H9 (cell line): ENCODE results near the gene DMTF1. TPM values are rescaled to one million over a fixed set of nuclear protein-coding genes. Genes with fewer than 3 reads are reported as not detected.

Experiments used
- DNase-seq: peaks from one replicate; pipeline ENCODE4 v3.0.0-alpha.2; 2017
- H2AFZ ChIP-seq: one replicate; pipeline ENCODE4 v1.6.1; 2013; ENCODE audit warnings: mild to moderate bottlenecking, low read length, control low read depth, moderate library complexity
- H2AK5ac ChIP-seq: 2 replicates; pipeline ENCODE4 v1.6.1; 2013; ENCODE audit warnings: low read length, control low read depth, mixed read lengths; ENCODE audit not compliant: insufficient read length
- H2BK120ac ChIP-seq: one replicate; pipeline ENCODE4 v1.6.1; 2013; ENCODE audit warnings: low read depth, mild to moderate bottlenecking, low read length, control low read depth, inconsistent platforms; ENCODE audit not compliant: poor library complexity, severe bottlenecking
- H2BK12ac ChIP-seq: 2 replicates; pipeline ENCODE4 v1.6.1; 2013; ENCODE audit warnings: low read length, control low read depth, mixed read lengths, low read depth; ENCODE audit not compliant: insufficient read length
- H2BK15ac ChIP-seq: 2 replicates; pipeline ENCODE4 v1.6.1; 2013; ENCODE audit warnings: low read depth, low read length, control low read depth
- H2BK20ac ChIP-seq: one replicate; pipeline ENCODE4 v1.6.1; 2013; ENCODE audit warnings: low read depth, mild to moderate bottlenecking, low read length, control low read depth, inconsistent platforms; ENCODE audit not compliant: poor library complexity, severe bottlenecking
- H2BK5ac ChIP-seq: 2 replicates; pipeline ENCODE4 v1.6.1; 2013; ENCODE audit warnings: low read length, control low read depth, mixed read lengths; ENCODE audit not compliant: insufficient read length
- H3K14ac ChIP-seq: 2 replicates; pipeline ENCODE4 v1.6.1; 2013; ENCODE audit warnings: low read length, control low read depth; ENCODE audit not compliant: insufficient read depth
- H3K18ac ChIP-seq: 2 replicates; pipeline ENCODE4 v1.6.1; 2013; ENCODE audit warnings: low read depth, mild to moderate bottlenecking, mixed read lengths, low read length, control low read depth; ENCODE audit not compliant: insufficient read length
- H3K23ac ChIP-seq: 2 replicates; pipeline ENCODE4 v1.6.1; 2013; ENCODE audit warnings: low read length, control low read depth, mixed read lengths, low read depth; ENCODE audit not compliant: insufficient read length
- H3K23me2 ChIP-seq: 2 replicates; pipeline ENCODE4 v1.6.1; 2013; ENCODE audit warnings: low read depth, mild to moderate bottlenecking, mixed read lengths, low read length, control low read depth; ENCODE audit not compliant: insufficient read length, poor library complexity, severe bottlenecking
- H3K27ac ChIP-seq: 2 replicates; pipeline ENCODE4 v1.5.1; 2013; ENCODE audit warnings: low read length, control low read depth, mixed read lengths, low read depth; ENCODE audit not compliant: insufficient read length
- H3K27me3 ChIP-seq: 2 replicates; pipeline ENCODE4 v1.6.1; 2013; ENCODE audit warnings: low read length, control low read depth, inconsistent platforms; ENCODE audit not compliant: insufficient read depth
- H3K4ac ChIP-seq: 2 replicates; pipeline ENCODE4 v1.6.1; 2013; ENCODE audit warnings: low read depth, mild to moderate bottlenecking, control low read depth, inconsistent platforms, low read length, moderate library complexity
- H3K4me1 ChIP-seq: 2 replicates; pipeline ENCODE4 v1.6.1; 2013; ENCODE audit warnings: low read length, control low read depth, inconsistent platforms; ENCODE audit not compliant: insufficient read depth
- H3K4me2 ChIP-seq: 2 replicates; pipeline ENCODE4 v1.6.1; 2013; ENCODE audit warnings: low read length, control low read depth, mixed read lengths; ENCODE audit not compliant: insufficient read length, insufficient read depth
- H3K56ac ChIP-seq: 2 replicates; pipeline ENCODE4 v1.6.1; 2013; ENCODE audit warnings: low read depth, mild to moderate bottlenecking, mixed read lengths, low read length, control low read depth; ENCODE audit not compliant: insufficient read length
- H3K79me1 ChIP-seq: 2 replicates; pipeline ENCODE4 v1.6.1; 2013; ENCODE audit warnings: low read depth, mild to moderate bottlenecking, moderate library complexity, low read length, control low read depth, inconsistent platforms; ENCODE audit not compliant: insufficient read depth, poor library complexity, severe bottlenecking
- H3K79me2 ChIP-seq: 2 replicates; pipeline ENCODE4 v1.6.1; 2013; ENCODE audit warnings: low read length, control low read depth, inconsistent platforms; ENCODE audit not compliant: insufficient read depth
- H3K9ac ChIP-seq: 2 replicates; pipeline ENCODE4 v1.6.1; 2013; ENCODE audit warnings: low read length, control low read depth, mixed read lengths; ENCODE audit not compliant: insufficient read length; ENCODE audit errors: extremely low read depth
- H3K9me3 ChIP-seq: one replicate; pipeline ENCODE4 v1.6.1; 2013; ENCODE audit warnings: low read depth, low read length, inconsistent platforms; ENCODE audit not compliant: control insufficient read depth
- H3T11ph ChIP-seq: one replicate; pipeline ENCODE4 v1.6.1; 2013; ENCODE audit warnings: mild to moderate bottlenecking, low read length, control low read depth, inconsistent platforms
- H4K20me1 ChIP-seq: one replicate; pipeline ENCODE4 v1.6.1; 2013; ENCODE audit not compliant: control insufficient read depth, insufficient read length, insufficient read depth
- H4K5ac ChIP-seq: 2 replicates; pipeline ENCODE4 v1.6.1; 2013; ENCODE audit warnings: low read depth, mild to moderate bottlenecking, mixed read lengths, low read length, control low read depth; ENCODE audit not compliant: insufficient read length
- H4K8ac ChIP-seq: replicated peaks from 2 replicates; pipeline ENCODE4 v1.6.1; 2013; ENCODE audit warnings: low read length, control low read depth, mixed read lengths, low read depth; ENCODE audit not compliant: insufficient read length
- H4K91ac ChIP-seq: 2 replicates; pipeline ENCODE4 v1.6.1; 2013; ENCODE audit warnings: low read depth, mild to moderate bottlenecking, moderate library complexity, mixed read lengths, low read length, control low read depth; ENCODE audit not compliant: insufficient read length
- H3K27ac Mint-ChIP-seq, 3 experiments: 2 replicates in 2 of 3; 3 replicates in 1 of 3; pipeline ENCODE4 v1.8.0; 2020 to 2021; ENCODE audit warnings: mixed read lengths in 3 of 3, mild to moderate bottlenecking in 1 of 3, moderate library complexity in 1 of 3
- H3K27me3 Mint-ChIP-seq: 2 replicates; pipeline ENCODE4 v1.8.0; 2021; ENCODE audit warnings: low read depth, mild to moderate bottlenecking, moderate library complexity, mixed read lengths
- H3K36me3 Mint-ChIP-seq, 3 experiments: 2 replicates in 2 of 3; 3 replicates in 1 of 3; pipeline ENCODE4 v1.8.0; 2020 to 2021; ENCODE audit warnings: low read depth in 3 of 3, mixed read lengths in 3 of 3; ENCODE audit not compliant: insufficient read depth in 1 of 3
- H3K4me1 Mint-ChIP-seq, 2 experiments: 2 replicates each; pipeline ENCODE4 v1.8.0; 2020; ENCODE audit warnings: mixed read lengths in 2 of 2
- H3K4me3 Mint-ChIP-seq, 2 experiments: 2 replicates in 1 of 2; 3 replicates in 1 of 2; pipeline ENCODE4 v1.8.0; 2020 to 2021; ENCODE audit warnings: mild to moderate bottlenecking in 2 of 2, mixed read lengths in 2 of 2, moderate library complexity in 1 of 2
- H3K9me3 Mint-ChIP-seq, 2 experiments: 2 replicates in 1 of 2; 3 replicates in 1 of 2; pipeline ENCODE4 v1.8.0; 2020; ENCODE audit warnings: mild to moderate bottlenecking in 2 of 2, mixed read lengths in 2 of 2, moderate library complexity in 1 of 2
- CTCF ChIP-seq: fragments of 200-600 bp; sonication (generic); conservative IDR thresholded peaks from 3 replicates; pipeline ENCODE4 v1.8.0; 2021; ENCODE audit warnings: antibody characterized with exemption, mild to moderate bottlenecking
- WGBS: extraction: QIAGEN DNeasy Blood & Tissue Kit; methylation state at CpG from one replicate; pipeline ENCODE4 v1.1.7; 2013; ENCODE audit warnings: missing lambda C conversion rate, low lambda C conversion rate, mixed read lengths; ENCODE audit not compliant: insufficient read length; ENCODE audit errors: extremely low coverage; 5-methylcytosine and 5-hydroxymethylcytosine counted together
- total RNA-seq: library from RNA; stranded (reverse); gene quantifications from 2 replicates; pipeline ENCODE4 v1.2.1, GENCODE V29; 2021

DMTF1 gene
- total RNA-seq, 1 experiment from 2014 or later, result 111 TPM

GRCh38 chr7:87155788-87156187, 3.5 kb downstream of the DMTF1 start:
- Histone ChIP-seq H3T11ph (no peak overlapping the region), H3K4ac (no peak overlapping the region), H4K8ac (no peak overlapping the region), H2AFZ (no peak overlapping the region), H3K14ac (no peak overlapping the region), H2BK120ac (no peak overlapping the region), H2AK5ac (no peak overlapping the region), H2BK15ac (no peak overlapping the region), H2BK20ac (no peak overlapping the region), H3K27ac (no peak overlapping the region), H4K20me1 (no peaks in the 10 kb centered on the region), H4K5ac (no peak overlapping the region), H3K79me2 (peaks cover 42% of the 10 kb centered on the region; the same call in 1 of the 2 replicates), H2BK12ac (no peak overlapping the region), H3K56ac (no peak overlapping the region), H3K9me3 (no peaks in the 10 kb centered on the region), H3K18ac (no peak overlapping the region), H3K23ac (no peak overlapping the region), H2BK5ac (no peak overlapping the region), H3K4me1 (no peaks in the 10 kb centered on the region), H3K79me1 (peaks cover 2% of the 10 kb centered on the region), H3K23me2 (peaks cover 3% of the 10 kb centered on the region), H3K27me3 (no peaks in the 10 kb centered on the region), H4K91ac (no peak overlapping the region), H3K4me2 (no peak overlapping the region), H3K9ac (no peak overlapping the region)
- Mint-ChIP-seq H3K36me3 (peaks cover 5 to 29% (median 19%) of the 10 kb centered on the region in 3 experiments; a peak in 6 of 7 replicates), H3K4me1 (peaks cover 25 to 31% of the 10 kb centered on the region in 2 experiments), H3K9me3 (peaks cover 0 to 4% of the 10 kb centered on the region in 2 experiments; a peak in 1 of 5 replicates), H3K27me3 (no peaks in the 10 kb centered on the region), H3K4me3 (peak overlapping the region; percentile 26 to 64; a peak in 2 of 5 replicates), H3K27ac (no peak overlapping the region; a peak in 1 of 7 replicates)
- no peak for DNase-seq
- TF ChIP-seq CTCF, result no peak
- WGBS, result no CpG with 5 or more reads among the region's 3 CpGs
